Ureter (tissue), 1 donor: ENCODE data around the gene MARK2. TPM values are rescaled to one million over a fixed set of nuclear protein-coding genes. Genes with fewer than 3 reads are reported as not detected.
"Not testable (repeated sequence)": the region's sequence is repeated elsewhere in the genome, so short reads cannot be mapped to it uniquely, and the experiment has no call there.

Experiments used
- DNase-seq: peaks from one replicate; pipeline ENCODE4 v3.0.0-alpha.2; 2020; ENCODE audit warnings: low spot score
- total RNA-seq: library from RNA; stranded (reverse); gene quantifications from one replicate; pipeline ENCODE4 v1.2.4, GENCODE V29; 2023
- donor health status: DM: yes; HTN: yes; CAD: no.

MARK2 gene
- total RNA-seq, 1 donor from 2014 or later: 61.5 TPM

DNA sequence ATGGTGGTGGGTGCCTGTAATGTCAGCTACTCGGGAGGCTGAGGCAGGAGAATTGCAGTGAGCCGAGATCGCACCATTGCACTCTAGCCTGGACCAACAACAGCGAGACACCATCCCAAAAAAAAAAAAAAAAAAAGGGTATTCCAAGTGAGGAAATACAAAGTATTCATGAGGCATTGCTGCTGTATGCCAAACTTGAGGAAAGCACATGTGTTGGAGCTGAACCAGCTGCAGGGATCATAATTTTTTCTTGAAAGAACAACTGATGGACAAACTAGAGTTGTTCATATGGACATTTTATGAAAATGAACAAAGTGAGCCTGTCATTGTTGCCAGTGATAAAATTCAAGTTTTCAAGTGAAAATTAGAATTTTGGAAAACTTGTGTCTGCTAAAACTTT is 15.8 kb downstream of the MARK2 start:
- no peak for DNase-seq

DNA sequence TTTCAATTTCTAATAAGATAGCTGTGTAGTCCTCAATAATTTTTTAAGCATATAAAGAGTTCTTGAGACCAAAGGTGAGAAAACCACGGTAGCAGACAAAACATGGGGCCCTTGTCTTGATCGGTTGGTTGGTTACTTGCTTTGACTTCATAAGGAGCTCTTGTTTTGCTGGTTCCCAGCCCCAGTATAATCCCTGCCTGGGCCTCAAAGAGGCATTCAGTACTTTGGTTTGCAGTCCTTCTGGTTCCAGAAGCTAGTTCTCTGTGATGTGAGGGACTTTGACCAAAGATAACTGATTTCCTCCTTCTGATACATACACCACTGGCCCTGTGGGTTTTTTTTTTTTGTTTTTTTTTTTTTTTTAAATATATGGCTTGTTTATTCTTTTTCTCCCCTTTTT is 17.1 kb downstream of the MARK2 start:
- no peak for DNase-seq

GRCh38 chr11:63858628-63859550 is 20.0 kb downstream of the MARK2 start:
- DNase-seq: no peak

- DNase-seq: no peak
Measured at GRCh38 chr11:63862923-63863322, 24.0 kb downstream of the MARK2 start.

DNA sequence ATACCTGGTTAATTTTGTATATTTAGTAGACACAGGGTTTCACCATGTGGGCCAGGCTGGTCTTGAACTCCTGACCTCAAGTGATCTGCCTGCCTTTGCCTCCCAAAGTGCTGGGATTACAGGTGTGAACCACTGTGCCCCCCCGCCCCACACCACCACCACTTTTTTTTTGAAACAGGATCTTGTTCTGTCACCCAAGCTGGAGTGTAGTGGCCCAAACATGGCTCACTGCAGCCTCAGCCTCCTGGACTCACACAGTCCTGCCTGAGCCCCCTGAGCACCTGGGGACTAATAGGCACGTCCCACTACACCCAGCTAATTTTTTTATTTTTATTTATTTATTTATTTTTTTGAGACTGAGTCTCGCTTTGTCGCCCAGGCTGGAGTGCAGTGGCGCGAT is 24.7 kb downstream of the MARK2 start:
- not testable (repeated sequence) for DNase-seq

- DNase-seq: peak; percentile 73
Measured at GRCh38 chr11:63866211-63866610, 27.3 kb downstream of the MARK2 start.

GRCh38 chr11:63867511-63867910 is 28.6 kb downstream of the MARK2 start:
- DNase-seq: no peak

- DNase-seq: no peak
Measured at GRCh38 chr11:63868399-63869064, 29.6 kb downstream of the MARK2 start.

DNA sequence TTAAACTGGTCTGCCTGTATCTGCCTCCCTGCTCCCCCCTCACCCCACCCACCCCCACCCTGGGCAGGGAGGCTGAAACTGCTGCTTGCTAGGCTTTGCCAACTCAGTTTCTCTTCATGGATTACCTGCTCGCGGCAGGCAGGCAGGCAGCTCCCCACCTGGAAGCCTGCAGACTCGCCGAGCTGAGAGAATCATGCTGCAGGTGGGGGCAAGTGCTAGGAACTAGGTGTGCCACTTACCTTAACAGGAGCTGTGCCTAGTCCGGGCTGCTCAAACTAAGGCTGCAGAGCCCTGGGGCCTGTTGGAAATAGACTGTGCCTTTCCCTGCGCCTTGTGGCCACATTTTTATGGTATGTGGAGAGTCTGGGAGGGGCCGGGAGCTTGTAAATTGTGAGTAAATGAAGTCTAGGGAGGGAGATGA is 30.3 kb downstream of the MARK2 start:
- DNase-seq: peak; percentile 54

DNA sequence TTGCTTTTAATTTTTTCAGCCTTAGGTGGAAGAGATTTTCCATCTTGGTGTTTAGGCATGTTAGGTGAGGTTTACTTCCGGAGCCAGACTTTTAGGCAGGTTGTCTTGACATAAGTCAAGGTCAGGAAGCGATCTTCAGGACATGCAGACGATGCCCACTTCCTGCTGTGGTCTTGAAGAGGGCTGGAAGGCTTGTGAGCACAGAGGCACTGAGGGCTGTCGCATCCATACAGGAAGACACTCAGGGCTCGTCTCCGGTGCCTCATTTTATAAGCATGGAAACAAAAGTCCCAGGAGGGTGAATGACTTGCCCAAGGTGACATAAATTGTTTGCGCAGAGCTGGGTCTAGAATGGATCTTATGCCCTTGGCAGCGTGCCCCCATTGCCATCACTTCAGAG is 30.8 kb downstream of the MARK2 start:
- no peak for DNase-seq

DNA sequence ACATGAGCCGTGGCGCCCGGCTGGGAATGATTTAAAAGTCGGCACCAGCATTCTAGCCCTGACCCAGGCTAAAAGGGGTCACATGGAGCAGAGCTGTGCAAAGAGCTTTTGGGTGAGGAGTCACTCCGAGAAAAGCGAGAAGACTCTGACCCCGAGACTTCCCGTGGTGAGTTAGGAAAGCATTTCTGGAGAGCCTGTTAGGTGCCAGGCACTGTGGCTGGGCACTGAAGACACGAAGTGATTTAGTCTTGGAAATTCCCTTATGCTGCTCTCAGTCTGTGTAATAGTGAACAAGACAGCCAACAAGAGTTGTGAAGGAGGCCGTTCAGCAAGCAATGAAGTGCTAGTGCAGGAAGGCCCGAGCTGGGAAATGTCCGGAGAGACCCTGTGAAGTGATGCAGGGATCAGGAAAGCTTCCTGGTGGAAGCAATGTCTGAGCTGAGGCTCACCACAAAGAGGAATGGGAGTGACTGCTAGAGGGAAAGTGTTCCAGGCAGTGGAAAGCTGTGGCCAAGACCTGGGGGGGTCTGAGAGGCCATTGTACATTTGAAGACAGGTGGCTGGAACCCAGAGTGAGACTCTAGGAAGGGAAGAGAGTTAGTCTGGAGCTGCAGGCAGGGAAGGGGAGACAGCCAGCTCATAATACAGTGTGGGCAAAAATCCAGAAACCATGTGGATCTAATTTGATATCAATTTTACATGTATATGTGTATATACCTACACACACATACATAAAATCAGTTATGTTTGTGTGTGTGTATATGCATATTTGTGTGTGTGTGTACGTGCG is 31.6 kb downstream of the MARK2 start:
- no peak for DNase-seq

DNA sequence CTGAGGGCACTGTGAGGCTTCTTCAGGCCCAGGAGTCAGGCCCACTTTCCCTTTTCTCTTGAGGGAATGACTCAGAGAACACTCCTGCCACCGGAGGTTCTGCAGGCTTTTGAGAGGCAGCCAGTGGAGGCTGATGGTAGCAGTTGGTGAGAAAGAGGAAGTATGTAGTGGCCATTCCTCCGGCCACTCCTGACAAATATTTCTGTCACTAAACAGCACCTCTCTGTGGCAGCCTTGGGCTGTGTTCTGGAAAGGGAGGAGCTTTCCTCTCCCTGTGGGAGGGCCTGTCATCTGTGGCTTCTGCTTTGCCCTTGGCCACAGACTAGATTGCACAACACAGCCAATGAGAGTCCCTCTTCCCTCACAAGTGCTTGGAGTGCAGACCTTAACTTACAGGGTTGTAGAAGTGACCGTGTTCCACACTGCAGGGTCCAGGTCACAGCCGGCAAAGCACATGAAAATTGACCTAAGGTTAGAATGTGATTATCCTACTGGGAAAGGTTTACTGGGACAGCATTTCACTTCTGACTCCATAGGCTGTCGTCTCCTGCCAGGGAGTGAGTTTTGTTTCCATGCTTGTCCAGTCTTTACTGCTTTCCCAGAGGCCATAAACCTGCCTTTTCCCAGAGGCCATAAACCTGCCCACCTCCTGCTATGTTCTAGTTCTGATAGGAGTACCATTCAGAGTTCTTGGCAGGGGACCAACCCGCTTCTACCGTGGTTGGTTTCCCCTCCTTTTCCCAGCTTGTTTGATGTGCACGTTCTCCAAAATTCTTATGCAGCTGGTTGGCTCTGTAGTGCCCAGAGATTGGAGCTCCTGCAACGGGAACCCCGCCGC is 33.3 kb downstream of the MARK2 start:
- peak; percentile 90 for DNase-seq

DNA sequence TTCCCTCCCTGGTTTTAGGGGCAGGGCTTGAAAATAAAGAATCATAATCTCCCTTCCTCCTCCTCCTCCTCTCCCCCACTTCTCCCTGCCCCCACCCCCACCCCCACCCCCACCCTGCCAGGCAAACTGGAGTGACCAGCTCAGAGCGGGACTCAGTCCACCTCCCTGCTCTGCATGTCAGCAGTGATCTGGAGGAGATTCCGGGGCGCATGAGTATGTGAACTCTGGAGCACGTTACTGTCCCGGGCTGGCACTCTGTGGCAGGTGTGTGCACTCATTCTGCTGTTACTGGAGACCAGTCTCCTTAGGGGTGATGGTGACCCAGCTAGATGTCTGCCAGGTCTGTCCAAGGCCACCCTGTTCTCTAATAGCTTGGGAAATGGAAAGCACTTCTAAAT is 33.9 kb downstream of the MARK2 start:
- no peak for DNase-seq

DNA sequence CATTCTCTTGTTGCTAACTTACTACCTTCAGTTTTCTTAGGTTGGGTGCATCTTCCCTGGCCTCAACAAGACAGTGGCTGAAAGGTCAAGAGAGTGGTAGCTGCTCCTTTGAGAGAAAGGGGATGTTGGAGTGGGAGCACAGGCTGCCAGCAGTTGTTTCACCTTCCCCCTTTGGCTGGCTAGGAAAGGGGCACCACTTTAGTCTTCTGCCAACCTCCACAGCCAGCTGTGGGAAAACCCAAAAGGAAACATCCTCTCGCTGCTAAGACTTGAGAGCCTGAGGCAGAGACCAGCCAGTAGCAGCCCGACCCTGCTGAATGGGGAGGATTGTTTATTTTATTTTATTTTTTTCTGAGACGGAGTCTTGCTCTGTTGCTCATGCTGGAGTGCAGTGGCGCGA is 34.4 kb downstream of the MARK2 start:
- DNase-seq: no peak

DNA sequence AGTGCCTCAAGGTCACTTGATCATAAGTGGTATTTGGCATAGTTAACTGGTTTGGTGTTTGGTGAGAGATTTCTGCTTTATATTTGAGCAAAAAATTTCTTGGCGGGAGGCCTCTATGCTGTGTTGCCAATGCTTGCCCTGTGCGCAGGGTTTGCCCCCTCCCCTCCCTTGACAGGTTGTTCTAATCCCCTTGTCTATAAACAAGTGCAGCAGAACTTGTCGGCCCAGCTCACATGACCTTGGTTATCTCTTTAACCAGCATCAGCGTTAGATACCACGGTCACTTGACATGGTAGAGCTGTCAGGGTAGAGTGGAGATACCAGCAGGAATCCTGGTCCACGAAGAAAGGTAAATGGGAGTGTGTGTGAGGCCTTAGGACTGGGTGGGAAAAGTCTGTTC is 35.6 kb downstream of the MARK2 start:
- no peak for DNase-seq

DNA sequence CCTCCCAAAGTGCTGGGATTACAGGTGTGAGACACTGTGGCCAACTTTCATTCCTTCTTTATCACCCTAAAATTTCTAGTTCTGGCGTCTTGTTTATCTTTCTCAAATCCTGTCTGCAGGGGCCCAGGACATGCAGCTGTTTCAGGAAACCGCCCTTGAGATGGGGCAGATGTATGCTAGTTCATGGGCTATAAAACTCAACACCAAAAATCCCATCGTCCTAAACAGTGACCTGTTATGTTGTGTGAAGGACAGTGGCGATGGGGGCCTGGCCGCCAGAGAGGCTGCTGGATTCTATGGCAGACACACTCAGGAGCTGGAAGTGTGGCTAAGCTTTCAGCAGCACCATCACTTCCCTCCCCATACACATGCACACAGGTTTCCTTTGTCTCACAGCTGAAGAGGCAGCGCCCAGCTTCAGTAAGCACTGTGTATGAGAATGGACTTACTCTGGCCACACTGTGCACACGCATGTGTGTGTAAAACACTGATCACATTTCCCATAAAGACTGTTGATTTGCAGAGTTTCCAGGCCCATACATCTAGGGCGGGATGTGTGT is 36.7 kb downstream of the MARK2 start:
- no peak for DNase-seq

DNA sequence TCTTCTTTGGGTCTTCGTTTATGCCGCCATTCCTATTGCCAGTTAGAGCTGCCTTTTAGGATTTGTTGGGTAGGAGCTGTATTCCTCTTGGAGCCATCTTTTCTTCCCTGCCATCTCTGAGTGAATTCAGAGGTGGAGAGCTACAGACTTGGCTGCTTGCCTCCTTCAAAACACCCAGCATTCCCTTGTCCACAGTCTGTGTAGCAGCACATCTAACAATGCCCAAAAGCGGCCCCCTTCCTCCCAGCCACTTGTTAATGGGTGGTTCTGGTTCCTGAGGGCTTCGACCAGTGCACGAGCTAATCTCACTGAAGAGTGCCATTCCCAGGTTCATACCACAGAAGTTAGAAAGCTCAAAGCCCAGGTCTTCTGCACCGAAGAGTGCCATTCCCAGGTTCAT is 37.7 kb downstream of the MARK2 start:
- no peak for DNase-seq

GRCh38 chr11:63877658-63878241 is 38.8 kb downstream of the MARK2 start:
- DNase-seq: no peak

GRCh38 chr11:63879598-63880402 is 40.9 kb downstream of the MARK2 start:
- no peak for DNase-seq

DNA sequence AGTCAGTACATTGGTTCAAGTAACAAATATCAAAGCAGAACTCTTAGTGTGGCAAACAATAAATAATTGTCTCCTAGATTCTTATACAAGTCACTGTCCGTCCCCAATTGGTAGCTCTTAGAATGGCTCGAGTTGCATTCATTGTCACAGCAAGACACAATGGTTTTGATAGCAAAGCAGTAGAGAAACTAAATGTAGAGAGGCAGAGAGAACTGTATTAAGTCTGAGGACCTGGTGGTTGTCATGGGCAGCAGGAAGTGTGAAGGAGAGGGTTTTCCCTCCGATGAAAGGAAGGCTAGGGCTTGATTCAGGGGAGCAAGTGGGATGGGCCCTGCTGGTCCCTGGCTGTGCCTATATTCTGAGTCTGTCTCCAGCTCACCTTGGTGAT is 41.5 kb downstream of the MARK2 start:
- DNase-seq: no peak
